PC-3 (cell line): ENCODE data around the gene EIF4G1. TPM values are rescaled to one million over a fixed set of nuclear protein-coding genes. Genes with fewer than 3 reads are reported as not detected.

Experiments used
- ATAC-seq: fragments of 200-7000 bp; cut with Tn5 transposase; 2 replicates; pipeline ENCODE4 v1.9.1; 2020; ENCODE audit warnings: mild to moderate bottlenecking, moderate library complexity
- BruUV-seq: library from RNA; stranded (reverse); fragments of 400-500 nt; replicated peaks from 2 replicates; lab custom pipeline; 2021; lab: Mats Ljungman, UMichigan
- CTCF ChIA-PET: fragments of 300-600 bp; sonication (Branson Sonifier 250); formaldehyde crosslinking; loops from one replicate; lab custom pipeline; 2022; ENCODE audit warnings: antibody characterized with exemption; lab: Charles Lee
- POLR2A ChIA-PET: fragments of 300-600 bp; sonication (Branson Sonifier 250); formaldehyde crosslinking; loops from one replicate; lab custom pipeline; 2022; ENCODE audit warnings: antibody characterized with exemption; ENCODE audit not compliant: unreplicated experiment; lab: Charles Lee
- DNase-seq: peaks from one replicate; pipeline ENCODE4 v3.0.0-alpha.2; 2015
- H2AFZ ChIP-seq: fragments of 300-600 bp; sonication (generic); 2 replicates; pipeline ENCODE4 v1.6.0; 2016; ENCODE audit warnings: antibody characterized with exemption, low read length
- H3F3A ChIP-seq: fragments of 300-600 bp; sonication (generic); one replicate; pipeline ENCODE4 v1.6.0; 2017; ENCODE audit warnings: antibody characterized with exemption, low read length, control low read depth, mild to moderate bottlenecking; ENCODE audit not compliant: unreplicated experiment
- H3K27ac ChIP-seq: fragments of 300-600 bp; sonication (generic); 2 replicates; pipeline ENCODE4 v1.5.1; 2016; ENCODE audit warnings: mild to moderate bottlenecking, low read length
- H3K27me3 ChIP-seq: fragments of 300-600 bp; sonication (generic); 2 replicates; pipeline ENCODE4 v1.6.1; 2016; ENCODE audit warnings: low read length, mixed read lengths
- H3K36me3 ChIP-seq: fragments of 300-600 bp; sonication (generic); 2 replicates; pipeline ENCODE4 v1.6.1; 2016; ENCODE audit warnings: low read depth, mixed run types, low read length, mixed read lengths
- H3K4me1 ChIP-seq: fragments of 300-600 bp; sonication (generic); 2 replicates; pipeline ENCODE4 v1.5.1; 2016; ENCODE audit warnings: low read length; ENCODE audit not compliant: insufficient read depth
- H3K4me2 ChIP-seq: fragments of 300-600 bp; sonication (generic); 2 replicates; pipeline ENCODE4 v1.6.0; 2016; ENCODE audit warnings: low read length
- H3K4me3 ChIP-seq: fragments of 300-600 bp; sonication (generic); 2 replicates; pipeline ENCODE4 v1.5.1; 2016; ENCODE audit warnings: mild to moderate bottlenecking, low read length, mixed read lengths
- H3K79me2 ChIP-seq: fragments of 300-600 bp; sonication (generic); 2 replicates; pipeline ENCODE4 v1.6.1; 2017; ENCODE audit warnings: low read length, mixed read lengths
- H3K9ac ChIP-seq: fragments of 300-600 bp; sonication (generic); 2 replicates; pipeline ENCODE4 v1.6.0; 2016; ENCODE audit warnings: mild to moderate bottlenecking, low read length
- H3K9me2 ChIP-seq: fragments of 300-600 bp; sonication (generic); replicated peaks from 2 replicates; pipeline ENCODE4 v1.6.1; 2016; ENCODE audit warnings: mixed run types, low read length, mixed read lengths
- H3K9me3 ChIP-seq: fragments of 300-600 bp; sonication (generic); 2 replicates; pipeline ENCODE4 v1.6.1; 2016; ENCODE audit warnings: low read length, mixed read lengths
- H4K20me1 ChIP-seq: fragments of 300-600 bp; sonication (generic); 2 replicates; pipeline ENCODE4 v1.6.1; 2016; ENCODE audit warnings: low read length, mixed read lengths
- EZH2phosphoT487 ChIP-seq: fragments of 300-600 bp; sonication (generic); IDR thresholded peaks from 2 replicates; pipeline ENCODE4 v1.6.1; 2018; ENCODE audit warnings: mild to moderate bottlenecking, antibody characterized with exemption, low read length, borderline replicate concordance
- intact Hi-C: fragments of 100-400 bp; cut with micrococcal nuclease; formaldehyde crosslinking; loops from 2 replicates; pipeline ENCODE4 v1.9.0; 2023
- total RNA-seq: library from RNA; depleted of rRNA; stranded (reverse); fragments of >200 nt; gene quantifications from 2 replicates; pipeline ENCODE4 v1.2.3, GENCODE V29; 2014
- TF ChIP-seq, protein P1 (sequence below): fragments of 300-600 bp; sonication (generic); conservative IDR thresholded peaks from 2 replicates; pipeline ENCODE4 v1.5.1; 2017; ENCODE audit warnings: antibody characterized with exemption, low read depth, mild to moderate bottlenecking, low read length

Gene EIF4G1
- total RNA-seq, 1 experiment from 2014 or later: 463 TPM

GRCh38 chr3:184371570-184372018 lies 57.2 kb downstream of the EIF4G1 start:
- no TSS peak for BruUV-seq
- 0 out of 2 replicates have a peak, but pooled peaks cover 13% of the 10 kb centered on the region for H4K20me1 ChIP-seq
- H3K27ac ChIP-seq: no peak overlapping the region
- H3K27me3 ChIP-seq: peaks cover 18% of the 10 kb centered on the region
- no peak overlapping the region for H3K9ac ChIP-seq
- CTCF ChIA-PET: interaction anchor here (0.5 to 2.7 kb wide), 27 partner anchors 10 to 886 kb away, joined by 3 to 24 read pairs (median 4); partner anchors contain the start of genes CLCN2 and POLR2H
- H3K4me2 ChIP-seq: no peak overlapping the region
- POLR2A ChIA-PET: no interaction called here
- H3F3A ChIP-seq: no peaks in the 10 kb centered on the region
- no peak for TF ChIP-seq EZH2phosphoT487
- TF ChIP-seq, protein P1, sequence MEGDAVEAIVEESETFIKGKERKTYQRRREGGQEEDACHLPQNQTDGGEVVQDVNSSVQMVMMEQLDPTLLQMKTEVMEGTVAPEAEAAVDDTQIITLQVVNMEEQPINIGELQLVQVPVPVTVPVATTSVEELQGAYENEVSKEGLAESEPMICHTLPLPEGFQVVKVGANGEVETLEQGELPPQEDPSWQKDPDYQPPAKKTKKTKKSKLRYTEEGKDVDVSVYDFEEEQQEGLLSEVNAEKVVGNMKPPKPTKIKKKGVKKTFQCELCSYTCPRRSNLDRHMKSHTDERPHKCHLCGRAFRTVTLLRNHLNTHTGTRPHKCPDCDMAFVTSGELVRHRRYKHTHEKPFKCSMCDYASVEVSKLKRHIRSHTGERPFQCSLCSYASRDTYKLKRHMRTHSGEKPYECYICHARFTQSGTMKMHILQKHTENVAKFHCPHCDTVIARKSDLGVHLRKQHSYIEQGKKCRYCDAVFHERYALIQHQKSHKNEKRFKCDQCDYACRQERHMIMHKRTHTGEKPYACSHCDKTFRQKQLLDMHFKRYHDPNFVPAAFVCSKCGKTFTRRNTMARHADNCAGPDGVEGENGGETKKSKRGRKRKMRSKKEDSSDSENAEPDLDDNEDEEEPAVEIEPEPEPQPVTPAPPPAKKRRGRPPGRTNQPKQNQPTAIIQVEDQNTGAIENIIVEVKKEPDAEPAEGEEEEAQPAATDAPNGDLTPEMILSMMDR: peak; percentile 97
- ATAC-seq (peak; percentile 94), DNase-seq (peak; percentile 92)
- H3K4me1 ChIP-seq: peaks cover 4% of the 10 kb centered on the region; the same call in 1 of the 2 replicates
- H3K79me2 ChIP-seq: no peaks in the 10 kb centered on the region
- H2AFZ ChIP-seq: no peak overlapping the region
- no peaks in the 10 kb centered on the region for H3K9me3 ChIP-seq
- intact Hi-C loops: loop anchor here (1.0 to 10.0 kb wide), 5 partner anchors 45 to 433 kb away; no protein-coding TSS in a partner anchor
- H3K9me2 ChIP-seq: no peaks in the 10 kb centered on the region
- H3K4me3 ChIP-seq: no peak overlapping the region
- peaks cover 17% of the 10 kb centered on the region for H3K36me3 ChIP-seq

DNA sequence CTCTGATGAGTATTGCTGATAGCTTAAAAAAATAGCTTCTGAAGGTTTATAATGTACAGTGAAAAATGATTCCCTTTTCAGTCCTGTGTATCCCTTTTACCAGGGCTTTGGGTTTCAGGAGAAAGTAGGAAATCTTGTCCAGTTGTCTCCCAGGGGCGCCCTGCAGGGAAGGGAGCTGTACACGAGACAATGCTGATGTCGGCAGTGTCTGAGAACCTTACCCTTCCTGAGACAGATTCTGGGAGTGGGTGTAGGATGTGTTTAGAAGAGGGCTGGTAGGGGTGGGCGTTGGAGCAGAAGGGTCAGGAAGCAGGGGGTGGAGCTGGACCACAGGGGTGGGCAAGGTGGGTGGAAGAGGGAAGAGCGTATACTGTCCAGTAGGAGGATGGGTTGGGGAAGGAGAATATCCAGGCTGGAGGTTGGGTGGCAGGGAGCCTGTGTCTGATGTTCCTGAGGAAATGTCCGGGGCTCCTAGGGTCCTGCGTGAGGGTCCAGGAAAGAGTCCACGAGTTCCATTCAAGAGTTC lies 58.0 kb downstream of the EIF4G1 start:
- CTCF ChIA-PET: interaction anchor here (1.1 to 2.7 kb wide), 7 partner anchors 37 to 184 kb away, joined by 3 to 24 read pairs (median 6); no protein-coding TSS in a partner anchor

More for the DNA sequence above, 58.0 kb downstream of the EIF4G1 start:
- H3K27me3 ChIP-seq: peaks cover 25% of the 10 kb centered on the region
- H3F3A ChIP-seq: no peaks in the 10 kb centered on the region
- intact Hi-C loops: loop anchor here (10.0 kb wide), 1 partner anchor 432 kb away; no protein-coding TSS in a partner anchor
- H3K4me3 ChIP-seq: no peak overlapping the region
- no peak overlapping the region for H3K27ac ChIP-seq
- BruUV-seq: no TSS peak
- 0 out of 2 replicates have a peak, but pooled peaks cover 13% of the 10 kb centered on the region for H4K20me1 ChIP-seq
- ATAC-seq (no peak), DNase-seq (no peak)
- H3K36me3 ChIP-seq: peaks cover 13% of the 10 kb centered on the region
- POLR2A ChIA-PET: no interaction called here
- H3K9me3 ChIP-seq: no peaks in the 10 kb centered on the region
- H2AFZ ChIP-seq: no peak overlapping the region
- H3K9ac ChIP-seq: no peak overlapping the region
- no peak overlapping the region for H3K4me2 ChIP-seq
- no peaks in the 10 kb centered on the region for H3K9me2 ChIP-seq
- H3K79me2 ChIP-seq: no peaks in the 10 kb centered on the region
- TF ChIP-seq, protein P1: no peak
- TF ChIP-seq EZH2phosphoT487: no peak
- H3K4me1 ChIP-seq: peaks cover 4% of the 10 kb centered on the region; the same call in 1 of the 2 replicates
